ENCODE measurements around the gene WWC2.

The WWC2 gene

DNA sequence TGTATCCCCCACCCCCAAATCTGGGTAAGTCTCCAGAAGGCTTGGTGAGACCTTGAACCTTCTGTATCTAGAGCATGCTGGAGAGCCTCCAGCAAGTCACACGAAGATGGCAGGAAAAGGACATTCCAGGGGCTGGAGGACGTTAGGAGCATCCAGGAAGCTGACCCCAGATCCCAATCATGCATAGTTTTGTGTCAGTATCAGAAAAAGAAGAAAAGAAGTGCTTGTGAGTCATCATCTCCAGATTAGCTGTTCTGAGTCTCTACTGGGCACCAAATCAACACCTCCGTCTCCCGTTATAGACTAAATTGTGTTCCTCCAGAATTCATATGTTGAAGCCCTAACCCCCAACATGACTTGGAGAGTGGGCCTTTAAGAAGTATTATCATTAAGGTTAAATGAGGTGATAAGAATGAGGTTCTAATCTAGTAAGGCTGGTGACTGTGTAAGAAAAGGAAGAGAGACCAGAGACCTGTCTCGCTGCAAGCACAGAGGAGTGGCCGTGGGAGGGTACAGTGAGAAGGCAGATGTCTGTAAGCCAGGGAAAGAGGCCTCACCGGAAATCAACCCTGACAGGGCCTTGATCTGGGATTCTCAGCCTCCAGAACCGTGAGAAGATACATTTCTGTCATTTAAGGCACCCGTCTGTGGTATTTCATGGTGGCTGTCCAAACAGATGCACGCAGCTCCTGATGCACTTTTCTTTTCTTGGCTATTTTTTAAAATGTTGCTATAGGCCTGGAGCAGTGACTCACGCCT lies 261.3 kb downstream of the WWC2 start:
- DNase-seq: no peak

DNA sequence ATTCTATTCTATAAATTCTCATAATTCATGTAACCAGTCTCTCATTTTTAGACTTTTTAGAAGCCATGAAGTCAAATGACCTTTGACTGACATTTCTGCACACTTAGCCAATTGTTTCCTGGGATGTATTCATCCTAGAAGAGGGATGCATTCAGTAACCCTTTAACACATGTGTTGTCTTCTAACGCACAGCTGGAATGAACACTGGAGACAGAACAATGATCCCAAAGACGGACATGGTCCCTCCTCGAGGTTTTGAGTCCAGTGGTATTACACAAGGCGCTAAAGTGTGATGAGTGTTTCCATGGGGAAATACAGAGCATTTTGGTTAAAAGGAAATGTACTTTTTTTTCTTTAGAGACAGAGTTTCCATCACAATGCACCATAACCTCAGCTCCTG lies 263.0 kb downstream of the WWC2 start:
- DNase-seq: no peak

DNA sequence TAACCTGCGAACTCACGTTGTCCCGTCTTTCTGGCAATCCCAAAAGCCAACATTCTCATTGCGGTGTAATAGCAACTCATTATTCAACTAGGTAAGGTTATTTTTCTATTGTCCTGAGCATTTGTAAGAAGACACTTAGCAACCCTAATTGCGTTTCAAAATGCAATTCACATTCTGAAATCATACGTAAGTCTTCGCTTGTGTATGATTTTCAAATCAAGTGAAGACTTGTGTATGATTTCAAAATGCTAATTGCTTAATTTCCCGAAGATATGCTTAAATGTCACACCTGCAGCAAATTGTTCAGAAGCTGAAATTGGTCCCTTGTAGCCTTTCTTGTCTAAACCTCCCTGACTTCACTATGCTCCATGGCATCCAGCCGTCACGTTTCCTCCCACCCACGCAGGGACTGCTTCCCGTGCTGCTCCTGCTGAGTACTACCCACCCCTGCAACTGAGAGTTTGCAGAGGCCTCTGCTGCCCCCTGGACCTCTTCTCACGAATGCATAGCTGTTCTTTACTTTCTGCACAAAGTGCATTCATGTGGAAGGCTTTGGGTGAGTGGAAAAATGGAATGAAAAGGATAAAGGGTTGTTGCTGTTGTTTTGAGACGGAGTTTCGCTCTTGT lies 264.0 kb downstream of the WWC2 start:
- DNase-seq: no peak

DNA sequence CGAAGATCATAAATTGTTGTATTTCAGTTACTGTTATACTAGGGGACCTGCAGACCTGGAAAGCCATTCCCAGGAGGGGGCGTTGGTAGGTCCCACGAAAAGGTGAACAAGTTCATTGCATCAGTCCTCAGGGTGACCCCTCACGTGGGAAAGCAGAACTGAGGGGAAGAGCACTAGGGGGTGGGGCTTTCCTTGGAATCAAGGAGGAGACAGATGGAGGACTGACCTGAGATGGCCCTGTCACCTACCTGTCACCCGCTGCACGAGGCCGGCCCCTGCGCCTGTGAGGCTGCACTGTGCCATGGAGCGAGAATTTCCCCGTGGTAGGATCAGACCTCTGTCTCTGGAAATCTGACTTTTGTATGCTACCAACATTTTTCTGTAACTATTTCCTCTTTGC lies 265.0 kb downstream of the WWC2 start:
- DNase-seq: no peak

DNA sequence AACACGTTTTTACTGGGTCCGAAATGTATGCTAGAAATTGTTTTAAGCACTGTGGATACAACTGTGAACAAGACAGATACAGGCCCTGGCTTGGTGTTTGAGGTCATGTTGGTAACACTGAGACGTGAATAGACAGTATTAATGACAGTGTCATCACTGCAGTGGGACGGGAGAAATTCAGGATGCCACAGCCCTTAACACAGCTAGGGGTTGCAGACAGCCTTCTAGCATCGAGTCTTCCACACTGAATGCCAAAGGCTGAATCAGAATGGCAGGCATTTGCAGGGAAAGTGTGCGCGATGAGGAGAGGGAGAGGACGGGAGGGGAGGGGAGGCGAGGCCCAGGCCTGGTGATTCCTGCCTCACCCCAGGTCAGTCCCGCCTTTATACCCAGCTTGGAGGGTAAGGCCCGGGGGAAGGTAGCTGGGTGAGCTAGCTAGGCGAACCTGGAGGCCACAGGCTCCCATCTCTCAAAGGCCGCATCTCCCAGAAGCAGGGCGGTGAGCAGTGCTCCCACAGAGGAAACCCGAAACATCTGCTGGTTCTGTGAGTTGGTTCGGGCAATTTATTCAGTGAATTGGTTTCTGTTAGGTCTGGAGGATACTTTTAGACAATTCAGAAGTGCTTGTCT lies 267.3 kb downstream of the WWC2 start:
- no peak for DNase-seq

DNA sequence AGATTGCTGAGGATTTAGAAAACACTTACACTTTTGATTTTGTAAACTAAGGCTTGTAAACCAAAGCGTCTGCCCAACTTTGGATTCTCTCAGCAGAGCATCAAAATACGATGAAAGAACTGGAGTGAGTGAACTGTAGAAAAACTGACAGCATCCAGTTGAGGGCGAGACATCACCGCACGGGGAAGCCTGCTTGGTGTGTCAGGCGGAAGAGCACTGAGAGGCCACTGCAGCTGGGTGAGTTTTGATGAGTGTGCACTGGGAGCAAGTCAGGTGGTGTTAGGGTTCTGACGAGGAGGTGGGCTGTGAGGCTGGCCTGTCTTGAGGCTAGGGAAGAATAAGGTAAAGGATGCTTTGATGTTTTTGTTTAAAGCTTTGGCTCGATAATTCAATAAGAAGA lies 270.0 kb downstream of the WWC2 start:
- DNase-seq: no peak
